Measurements from ENCODE around the gene CETP. TPM values are rescaled to one million over a fixed set of nuclear protein-coding genes. Genes with fewer than 3 reads are reported as not detected.
A peak's percentile ranks its signal among the peaks of the same experiment; 100 is the strongest.

Gene CETP
- total and polyA plus RNA-seq, 9 of the 15 experiments (the other 6 are each of a cell fraction or from before 2014, with no cell fraction given) = 0.07 to 0.11 TPM; not detected in 7

DNA sequence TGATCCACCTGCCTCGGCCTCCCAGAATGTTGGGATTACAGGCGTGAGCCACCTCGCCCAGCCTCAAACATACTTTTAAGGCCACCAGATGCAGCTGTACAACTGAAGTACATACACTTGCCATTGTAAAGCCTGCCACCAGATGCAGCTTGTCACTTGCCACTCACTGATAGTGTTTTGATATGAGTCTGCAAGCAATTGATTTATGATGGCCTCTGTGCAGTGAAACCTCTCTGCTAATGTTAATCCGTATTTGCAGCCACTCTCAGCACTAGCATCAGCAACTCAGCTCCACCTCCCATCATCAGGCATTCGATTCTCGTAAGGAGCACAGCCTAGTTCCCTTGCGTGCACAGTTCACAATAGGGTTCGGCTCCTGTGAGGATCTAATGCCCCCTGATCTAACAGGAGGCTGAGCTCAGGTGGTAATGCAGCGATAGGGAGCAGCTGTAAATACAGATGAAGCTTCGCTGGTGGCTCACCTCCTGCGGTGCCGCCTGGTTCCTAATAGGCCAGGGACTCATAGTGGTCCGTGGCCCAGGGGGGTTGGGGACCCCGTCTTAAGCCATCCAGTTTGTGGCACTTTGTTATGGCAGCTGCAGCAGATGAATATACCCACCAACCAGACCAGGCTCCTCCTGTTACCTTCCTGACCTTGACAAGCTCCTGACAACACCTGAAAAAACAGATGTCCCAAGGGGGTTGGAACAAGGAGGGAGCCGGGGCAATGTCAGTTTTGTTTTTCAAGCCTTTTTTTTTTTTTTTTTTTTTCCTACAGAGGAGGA is 31.1 kb upstream of the CETP start (continued):
- no peak for TF ChIP-seq PBX2 (CRISPR knock-in tag; IDR thresholded peaks at IDR 0.05; ENCODE audit: low read depth)
- peak; percentile 62 for TF ChIP-seq PBX2 (tag; conservative IDR thresholded peaks at IDR 0.05; ENCODE audit: low read depth)
- no peak for TF ChIP-seq PCBP2 (IDR thresholded peaks at IDR 0.05; ENCODE audit: low read depth, low read length, poor library complexity, severe bottlenecking)
- TF ChIP-seq, protein P1, sequence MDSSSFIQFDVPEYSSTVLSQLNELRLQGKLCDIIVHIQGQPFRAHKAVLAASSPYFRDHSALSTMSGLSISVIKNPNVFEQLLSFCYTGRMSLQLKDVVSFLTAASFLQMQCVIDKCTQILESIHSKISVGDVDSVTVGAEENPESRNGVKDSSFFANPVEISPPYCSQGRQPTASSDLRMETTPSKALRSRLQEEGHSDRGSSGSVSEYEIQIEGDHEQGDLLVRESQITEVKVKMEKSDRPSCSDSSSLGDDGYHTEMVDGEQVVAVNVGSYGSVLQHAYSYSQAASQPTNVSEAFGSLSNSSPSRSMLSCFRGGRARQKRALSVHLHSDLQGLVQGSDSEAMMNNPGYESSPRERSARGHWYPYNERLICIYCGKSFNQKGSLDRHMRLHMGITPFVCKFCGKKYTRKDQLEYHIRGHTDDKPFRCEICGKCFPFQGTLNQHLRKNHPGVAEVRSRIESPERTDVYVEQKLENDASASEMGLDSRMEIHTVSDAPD (CRISPR knock-in tag; IDR thresholded peaks at IDR 0.05) = no peak
- TF ChIP-seq RHOXF2B (CRISPR knock-in tag; conservative IDR thresholded peaks at IDR 0.05) = no peak
- TF ChIP-seq ZNF146 (CRISPR knock-in tag; IDR thresholded peaks at IDR 0.05; ENCODE audit: unreplicated experiment) = no peak
- no peak for TF ChIP-seq NR2F6 (CRISPR knock-in tag; IDR thresholded peaks at IDR 0.05)
- TF ChIP-seq SRSF3 (IDR thresholded peaks at IDR 0.05; ENCODE audit: insufficient read depth, low read length) = no peak
- TF ChIP-seq COPS2 (conservative IDR thresholded peaks at IDR 0.05) = no peak
- no peak for TF ChIP-seq HMG20B (CRISPR knock-in tag; IDR thresholded peaks at IDR 0.05)
- no peak for TF ChIP-seq ZNF584 (CRISPR knock-in tag; IDR thresholded peaks at IDR 0.05; ENCODE audit: low read depth)
- TF ChIP-seq MEIS2 (IDR thresholded peaks at IDR 0.05; ENCODE audit: partially characterized antibody) = peak; percentile 76
- TF ChIP-seq KHSRP (IDR thresholded peaks at IDR 0.05) = no peak
- TF ChIP-seq MAFF (IDR thresholded peaks at IDR 0.05; ENCODE audit: low read length) = no peak
- TF ChIP-seq PYGO2 (tag; IDR thresholded peaks at IDR 0.05) = no peak
- 0 out of 2 replicates have a peak, but pooled peaks have one; percentile 44 for TF ChIP-seq ZFP91 (CRISPR knock-in tag; IDR thresholded peaks at IDR 0.05)
- TF ChIP-seq XRCC3 (IDR thresholded peaks at IDR 0.05) = no peak
- no peak for TF ChIP-seq SETDB1 (IDR thresholded peaks at IDR 0.05; ENCODE audit: low read length)
- TF ChIP-seq, protein P2, sequence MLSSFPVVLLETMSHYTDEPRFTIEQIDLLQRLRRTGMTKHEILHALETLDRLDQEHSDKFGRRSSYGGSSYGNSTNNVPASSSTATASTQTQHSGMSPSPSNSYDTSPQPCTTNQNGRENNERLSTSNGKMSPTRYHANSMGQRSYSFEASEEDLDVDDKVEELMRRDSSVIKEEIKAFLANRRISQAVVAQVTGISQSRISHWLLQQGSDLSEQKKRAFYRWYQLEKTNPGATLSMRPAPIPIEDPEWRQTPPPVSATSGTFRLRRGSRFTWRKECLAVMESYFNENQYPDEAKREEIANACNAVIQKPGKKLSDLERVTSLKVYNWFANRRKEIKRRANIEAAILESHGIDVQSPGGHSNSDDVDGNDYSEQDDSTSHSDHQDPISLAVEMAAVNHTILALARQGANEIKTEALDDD (IDR thresholded peaks at IDR 0.05) = no peak
- TF ChIP-seq ZNF23 (CRISPR knock-in tag; IDR thresholded peaks at IDR 0.05) = no peak
- TF ChIP-seq, protein P3, sequence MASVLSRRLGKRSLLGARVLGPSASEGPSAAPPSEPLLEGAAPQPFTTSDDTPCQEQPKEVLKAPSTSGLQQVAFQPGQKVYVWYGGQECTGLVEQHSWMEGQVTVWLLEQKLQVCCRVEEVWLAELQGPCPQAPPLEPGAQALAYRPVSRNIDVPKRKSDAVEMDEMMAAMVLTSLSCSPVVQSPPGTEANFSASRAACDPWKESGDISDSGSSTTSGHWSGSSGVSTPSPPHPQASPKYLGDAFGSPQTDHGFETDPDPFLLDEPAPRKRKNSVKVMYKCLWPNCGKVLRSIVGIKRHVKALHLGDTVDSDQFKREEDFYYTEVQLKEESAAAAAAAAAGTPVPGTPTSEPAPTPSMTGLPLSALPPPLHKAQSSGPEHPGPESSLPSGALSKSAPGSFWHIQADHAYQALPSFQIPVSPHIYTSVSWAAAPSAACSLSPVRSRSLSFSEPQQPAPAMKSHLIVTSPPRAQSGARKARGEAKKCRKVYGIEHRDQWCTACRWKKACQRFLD (CRISPR knock-in tag; IDR thresholded peaks at IDR 0.05) = no peak

Data from K562 (cell line).